NCI-H2171 (cell line): ENCODE measurements around the gene ERCC3.
A peak's percentile ranks its signal among the peaks of the same experiment; 100 is the strongest.
"Not testable (repeated sequence)": the region's sequence is repeated elsewhere in the genome, so short reads cannot be mapped to it uniquely, and the experiment has no call there.

Experiments
- DNase-seq: peaks from one replicate; lab custom pipeline; 2025; lab: John Stamatoyannopoulos, UW

The ERCC3 gene

DNA sequence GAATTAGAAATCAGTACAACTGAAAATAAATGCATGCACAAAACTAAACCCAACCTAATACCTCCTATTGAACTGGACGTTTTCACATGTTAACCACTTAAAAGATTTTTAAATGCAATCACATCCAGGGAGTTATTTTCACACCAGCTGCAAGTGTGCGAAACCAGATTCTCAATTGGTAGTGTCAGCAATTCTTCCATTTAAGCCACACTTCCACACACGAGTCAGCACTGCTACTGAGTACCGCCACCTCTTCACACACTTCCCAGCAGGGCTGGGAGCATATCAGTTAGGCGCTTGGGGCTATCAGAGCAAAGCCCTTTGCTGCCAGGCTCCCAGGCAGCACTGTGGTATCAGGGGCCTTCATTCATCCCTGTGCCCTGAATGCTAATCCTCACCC is 14.2 kb downstream of the ERCC3 start:
- no peak for DNase-seq

DNA sequence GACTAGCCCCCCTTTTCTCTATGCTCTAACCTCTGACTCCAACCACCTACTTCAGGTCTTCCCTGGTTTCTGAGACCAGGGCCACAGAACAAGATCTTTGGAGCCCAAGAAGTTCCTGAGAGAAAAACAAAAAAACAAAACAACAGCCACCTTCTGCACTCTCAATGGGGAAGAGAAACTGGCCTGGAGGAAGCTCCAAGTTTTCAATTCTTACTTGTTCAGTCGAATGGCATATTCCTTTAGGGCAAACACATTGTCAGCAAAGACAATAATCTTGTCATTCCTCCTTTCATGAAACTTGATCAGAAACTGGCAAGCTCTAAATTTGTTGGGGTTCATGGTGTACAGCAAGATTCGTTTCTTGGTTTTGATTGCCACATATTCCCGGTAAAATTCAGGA is 15.0 kb downstream of the ERCC3 start:
- no peak for DNase-seq

DNA sequence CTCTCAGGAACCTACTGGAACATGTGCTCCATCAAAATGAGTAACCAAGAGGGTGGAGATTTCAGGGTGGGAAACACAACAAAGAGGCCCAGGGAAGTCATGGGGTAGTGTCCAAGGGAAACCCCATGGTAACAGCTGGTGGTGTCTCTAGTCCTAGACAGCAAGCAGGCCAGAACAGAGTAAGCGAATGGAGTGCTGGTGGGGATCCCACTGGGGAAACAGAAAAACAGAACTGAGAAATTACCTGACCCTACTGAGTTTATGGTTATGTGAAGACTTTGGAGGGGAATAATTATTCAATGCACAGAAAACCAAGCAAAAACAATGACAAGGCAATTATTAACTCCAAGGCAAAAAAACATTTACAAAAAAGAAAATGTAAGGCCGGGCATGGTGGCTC is 16.9 kb downstream of the ERCC3 start:
- DNase-seq: no peak

DNA sequence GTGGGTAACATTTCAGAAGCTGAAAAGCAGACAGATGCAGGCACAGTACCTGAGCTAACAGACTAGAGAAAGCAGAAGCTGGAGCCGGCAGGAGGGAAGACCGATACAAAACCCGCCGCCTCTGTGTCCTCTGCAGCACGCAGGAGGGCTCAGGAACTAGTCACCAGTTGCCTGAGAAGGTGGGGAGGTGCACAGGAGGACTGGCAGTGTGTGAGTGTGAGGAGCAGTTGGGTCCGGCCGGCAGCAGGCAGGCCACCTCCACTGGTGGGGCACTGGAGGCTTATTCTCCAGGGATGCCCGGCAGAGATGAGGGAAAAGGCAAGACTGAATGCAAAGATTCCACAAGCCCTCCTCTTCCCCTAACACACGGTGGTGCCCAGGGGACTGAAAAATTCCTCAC is 18.2 kb downstream of the ERCC3 start:
- DNase-seq: no peak

DNA sequence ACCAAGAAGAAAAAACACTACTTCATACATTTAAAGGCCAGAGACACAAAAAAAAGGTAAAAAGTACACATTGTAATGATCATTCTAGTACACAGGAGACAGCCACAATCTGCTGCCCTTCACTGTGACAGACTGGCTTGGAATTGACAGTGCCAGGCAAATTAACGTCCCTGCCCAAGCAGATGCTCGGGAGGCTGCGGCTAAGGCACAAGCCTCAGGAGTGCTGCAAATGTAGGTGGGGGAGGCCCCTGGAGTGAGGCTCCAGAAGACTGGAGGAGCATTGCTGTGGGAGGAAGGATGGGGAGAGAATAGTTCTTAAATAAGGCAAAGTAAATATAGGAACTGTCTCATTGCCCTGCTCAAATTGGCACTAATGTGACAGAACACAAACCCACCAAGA is 18.6 kb downstream of the ERCC3 start:
- no peak for DNase-seq

DNA sequence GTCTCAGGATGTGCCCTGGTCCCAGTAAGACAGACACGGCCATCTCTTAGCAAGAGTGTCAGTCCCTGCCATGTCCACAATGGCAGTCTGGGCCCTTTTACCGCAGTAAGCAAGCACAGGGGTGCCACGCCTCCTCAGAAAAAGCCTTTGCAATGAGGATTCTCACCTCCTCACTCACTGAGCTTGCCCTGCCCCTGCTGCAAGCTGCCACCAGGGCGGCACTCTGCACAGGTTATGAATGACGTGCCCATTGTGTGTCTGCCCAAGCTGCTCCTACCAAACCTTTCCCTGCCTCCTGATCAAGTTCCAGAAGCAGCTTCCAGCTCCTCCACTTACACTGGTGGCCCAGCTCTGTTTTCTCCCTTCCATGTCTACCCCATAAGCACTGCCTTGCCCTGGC is 23.3 kb downstream of the ERCC3 start:
- DNase-seq: no peak

DNA sequence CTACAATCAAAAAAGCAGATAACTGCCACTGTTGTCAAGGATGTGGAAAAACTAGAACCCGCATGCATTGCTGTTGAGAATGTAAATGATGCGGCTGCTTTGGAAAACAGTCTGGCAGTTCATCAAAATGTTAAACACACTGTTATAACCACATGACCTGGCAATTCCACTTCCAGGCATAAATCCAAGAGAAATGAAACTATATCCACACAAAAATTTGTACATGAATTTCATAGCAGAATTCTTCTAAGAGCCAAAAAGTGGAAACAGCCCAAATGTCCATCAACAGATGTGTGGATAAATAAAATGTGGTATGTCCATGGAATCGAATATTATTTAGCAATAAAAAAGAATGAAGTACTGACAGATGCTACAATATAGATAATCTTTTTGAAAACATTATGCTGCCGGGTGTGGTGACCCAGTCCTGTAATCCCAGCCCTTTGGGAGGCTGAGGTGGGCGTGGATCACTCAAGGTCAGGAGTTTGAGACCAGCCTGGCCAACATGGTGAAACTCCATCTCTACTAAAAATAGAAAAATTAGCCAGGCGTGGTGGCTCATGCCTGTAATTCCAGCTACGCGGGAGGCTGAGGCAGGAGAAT is 32.0 kb downstream of the ERCC3 start:
- no peak for DNase-seq

DNA sequence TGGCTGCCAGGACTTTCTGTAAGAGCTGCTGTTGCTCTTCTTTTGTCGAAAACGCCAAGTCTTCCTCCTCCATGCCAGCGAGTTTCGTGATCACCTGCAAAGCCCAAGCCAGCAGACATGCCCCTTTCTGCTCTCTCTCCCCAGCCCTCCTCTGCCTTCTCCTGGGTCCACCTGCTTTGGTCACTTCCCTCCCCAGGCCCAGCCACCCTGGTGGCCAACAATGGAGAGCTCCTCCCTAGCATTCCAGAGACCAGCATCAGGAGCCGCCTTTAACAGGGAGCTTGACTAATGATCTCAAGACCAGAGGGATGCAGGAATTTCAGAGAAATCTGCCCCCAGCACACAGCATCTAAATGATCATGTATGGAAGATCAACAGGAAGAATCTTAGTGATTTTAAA is 34.6 kb downstream of the ERCC3 start:
- DNase-seq: no peak

DNA sequence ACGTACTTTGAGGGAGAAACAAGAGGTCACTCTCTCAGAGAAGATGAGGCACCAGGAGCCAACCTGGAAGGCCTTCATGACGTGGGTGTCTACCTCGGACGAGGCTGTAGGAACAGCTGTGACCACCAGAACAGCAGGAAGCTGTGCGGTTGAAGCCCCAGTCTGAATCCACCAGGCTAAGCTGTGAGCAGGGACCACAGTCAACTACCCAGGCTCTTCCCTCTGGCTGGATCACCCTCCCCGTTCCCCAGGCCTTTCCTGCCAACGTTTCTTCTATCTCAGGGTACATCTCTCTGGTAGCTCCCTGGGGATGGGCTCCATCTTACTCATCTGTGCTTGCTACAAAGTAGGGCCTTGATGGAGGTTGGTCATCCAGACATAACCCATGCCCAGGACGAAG is 37.1 kb downstream of the ERCC3 start:
- no peak for DNase-seq

DNA sequence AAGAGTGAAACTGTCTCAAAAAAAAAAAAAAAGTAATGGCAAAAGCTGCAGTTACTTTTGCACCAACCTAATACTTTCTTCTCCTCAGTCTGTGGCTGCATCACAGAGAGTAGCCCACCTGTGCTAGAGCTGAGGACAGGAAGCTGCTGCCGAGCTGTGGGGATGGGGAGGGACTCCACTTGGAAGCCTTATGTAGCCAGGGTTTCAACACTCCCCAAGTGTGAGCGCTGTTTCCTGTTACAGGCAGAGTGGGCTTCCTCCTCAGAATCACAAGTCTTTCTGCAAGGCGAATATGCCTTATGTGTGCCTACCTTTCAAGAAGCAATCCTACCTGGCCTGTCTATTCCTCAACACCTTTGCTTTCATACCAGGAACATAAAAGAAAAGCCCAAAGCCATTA is 37.6 kb downstream of the ERCC3 start:
- no peak for DNase-seq

DNA sequence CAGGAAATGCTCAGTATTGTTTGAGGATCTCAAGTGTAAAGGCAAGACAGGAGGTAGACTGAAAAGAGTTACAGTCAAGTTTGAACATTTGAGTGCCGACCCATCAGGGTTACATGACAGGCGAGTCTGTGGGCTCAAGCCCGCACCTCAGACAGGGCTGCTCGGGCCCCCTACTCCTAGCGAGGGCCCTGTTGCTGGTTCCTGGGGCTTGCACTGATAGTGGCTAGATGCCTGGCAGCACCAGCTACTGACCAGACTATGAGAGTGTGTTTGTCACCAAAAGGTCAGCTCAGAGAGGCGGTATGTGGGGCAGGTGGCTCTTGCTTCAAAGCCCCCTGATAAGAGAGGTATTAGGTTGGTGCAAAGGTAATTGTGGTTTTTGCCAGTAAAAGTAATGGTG is 38.2 kb downstream of the ERCC3 start:
- DNase-seq: no peak

DNA sequence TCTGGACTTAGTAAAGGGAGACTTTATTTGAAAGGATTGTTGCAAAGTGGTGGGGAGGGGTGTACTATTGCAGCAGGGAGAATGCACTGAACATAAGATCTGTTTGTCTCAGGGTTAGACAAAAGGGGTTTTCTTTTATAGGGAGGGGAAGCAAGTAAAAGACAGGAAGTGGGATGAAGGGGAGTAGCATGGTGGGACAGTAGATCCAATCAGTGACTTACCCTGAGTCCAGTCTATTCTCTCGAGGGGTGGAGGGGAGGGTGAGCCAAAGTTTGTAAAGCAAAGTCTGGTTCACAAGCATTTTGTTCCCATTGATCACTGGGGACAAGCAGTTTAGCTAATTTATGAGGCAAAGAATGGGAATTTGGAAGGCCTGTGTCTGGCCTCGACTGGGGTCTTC is 38.8 kb downstream of the ERCC3 start:
- no peak for DNase-seq

DNA sequence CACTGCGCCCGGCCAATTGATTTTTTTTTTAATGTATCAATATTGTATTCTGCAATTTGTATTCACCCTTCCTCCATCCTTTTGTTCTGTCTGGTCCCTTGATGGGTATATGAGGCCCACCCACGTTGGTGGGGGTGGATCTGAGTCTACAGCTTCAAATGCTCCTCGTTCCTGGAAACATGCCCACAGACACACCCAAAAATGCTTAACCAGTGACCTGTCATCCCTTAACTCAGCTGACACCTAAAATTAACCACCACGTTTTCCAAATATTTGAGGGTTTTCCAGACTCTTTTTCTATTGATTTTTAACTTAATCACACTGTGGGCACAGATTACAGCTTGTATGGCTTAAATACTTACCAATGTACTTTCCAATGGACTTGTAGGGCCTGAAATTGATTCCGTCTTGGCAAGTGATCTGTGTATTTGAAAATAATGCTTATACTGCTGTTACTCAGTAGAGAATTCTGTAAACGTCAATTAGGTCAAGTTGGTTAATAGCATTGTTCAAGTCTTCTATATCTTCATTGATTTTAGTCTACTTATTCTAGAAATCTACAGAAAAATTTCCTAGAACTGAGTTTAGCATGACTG is 39.5 kb downstream of the ERCC3 start:
- no peak for DNase-seq

DNA sequence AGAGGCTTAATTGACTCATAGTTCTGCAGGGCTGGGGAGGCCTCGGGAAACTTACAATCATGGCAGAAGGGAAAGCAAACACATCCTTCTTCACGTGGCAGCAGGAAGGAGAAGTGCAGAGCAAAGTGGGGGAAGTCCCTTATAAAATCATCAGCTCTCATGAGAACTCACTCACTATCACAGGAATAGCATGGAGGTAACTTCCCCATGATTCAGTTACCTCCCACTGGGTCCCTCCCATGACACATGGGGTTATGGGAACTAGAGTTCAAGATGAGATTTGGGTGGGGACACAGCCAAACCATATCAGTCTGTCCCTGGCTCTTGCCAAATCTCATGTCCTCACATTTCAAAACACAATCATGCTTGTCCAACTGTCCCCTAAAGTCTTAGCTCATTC is 52.8 kb downstream of the ERCC3 start:
- not testable (repeated sequence) for DNase-seq

DNA sequence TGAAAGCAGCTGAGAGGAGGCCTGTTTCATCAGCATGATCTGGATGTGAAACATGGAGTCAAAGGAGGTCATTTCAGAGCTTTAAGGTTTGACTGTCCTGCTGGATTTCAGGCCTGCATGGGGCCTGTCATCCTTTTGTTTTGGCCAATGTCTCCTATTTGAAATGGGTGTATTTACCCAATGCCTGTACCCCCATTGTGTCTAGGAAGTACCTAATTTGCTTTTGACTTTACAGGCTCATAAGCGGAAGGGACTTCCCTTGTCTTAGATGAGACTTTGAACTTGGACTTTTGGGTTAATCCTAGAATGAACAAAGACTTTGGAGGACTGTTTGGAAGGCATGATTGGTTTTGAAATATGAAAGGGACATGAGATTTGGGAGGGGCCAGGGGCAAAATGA is 54.5 kb downstream of the ERCC3 start:
- DNase-seq: no peak

DNA sequence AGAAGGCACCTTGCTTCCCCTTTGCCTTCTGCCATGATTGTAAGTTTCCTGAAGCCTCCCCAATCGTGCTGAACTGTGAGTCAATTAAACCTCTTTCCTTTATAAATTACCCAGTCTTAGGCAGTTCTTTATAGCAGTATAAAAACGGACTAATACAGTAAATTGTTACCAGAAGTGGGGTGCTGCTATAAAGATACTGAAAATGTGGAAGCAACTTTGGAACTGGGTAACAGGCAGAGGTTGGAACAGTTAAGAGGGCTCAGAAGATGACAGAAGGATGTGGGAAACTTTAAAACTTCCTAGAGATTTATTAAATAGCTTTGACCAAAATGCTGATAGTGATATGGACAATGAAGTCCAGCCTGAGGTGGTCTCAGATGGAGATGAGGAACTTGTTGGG is 56.2 kb downstream of the ERCC3 start:
- DNase-seq: not testable (repeated sequence)

DNA sequence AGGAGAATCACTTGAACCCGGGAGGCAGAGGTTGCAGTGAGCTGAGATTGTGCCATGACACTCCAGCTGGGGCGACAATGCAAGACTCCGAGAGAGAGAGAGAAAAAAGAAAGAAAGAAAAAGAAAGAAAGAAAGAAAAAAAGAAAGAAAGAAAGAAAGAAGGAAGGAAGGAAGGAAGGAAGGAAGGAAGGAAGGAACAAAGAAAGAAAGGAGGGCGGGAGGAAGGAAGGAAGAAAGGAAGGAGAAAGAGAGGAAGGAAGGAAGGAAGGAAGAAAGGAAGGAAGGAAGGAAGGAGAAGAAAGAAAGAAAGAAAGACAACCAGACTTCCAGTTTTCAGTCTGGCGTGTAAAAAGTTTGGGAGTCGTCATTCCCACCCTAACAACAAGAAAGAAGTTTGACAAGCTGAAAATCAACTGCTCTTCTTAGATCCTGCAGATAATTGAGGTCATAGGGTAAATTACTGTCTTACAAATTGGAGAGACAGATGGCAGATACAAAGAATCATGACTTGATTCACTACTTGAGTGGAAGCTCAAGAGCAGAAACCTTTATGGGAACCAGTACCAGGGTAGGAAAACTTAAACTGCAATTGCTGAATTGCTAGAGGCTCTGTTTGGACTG is 58.8 kb downstream of the ERCC3 start:
- DNase-seq: no peak

DNA sequence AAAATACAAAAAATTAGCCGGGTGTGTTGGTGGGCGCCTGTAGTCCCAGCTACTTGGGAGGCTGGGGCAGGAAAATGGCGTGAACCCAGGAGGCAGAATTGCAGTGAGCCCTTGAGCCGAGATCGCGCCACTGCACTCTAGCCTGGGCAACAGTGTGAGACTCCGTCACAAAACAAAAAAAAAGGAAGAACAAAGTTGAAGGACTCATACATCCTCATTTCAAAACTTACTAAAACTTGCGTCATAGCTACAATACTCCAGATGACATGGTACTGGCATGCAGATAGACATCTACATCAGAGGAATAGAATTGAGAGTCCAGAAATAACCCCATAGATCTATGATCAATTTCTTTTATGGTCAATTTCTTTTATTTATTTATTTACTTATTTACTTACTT is 60.2 kb downstream of the ERCC3 start:
- no peak for DNase-seq

DNA sequence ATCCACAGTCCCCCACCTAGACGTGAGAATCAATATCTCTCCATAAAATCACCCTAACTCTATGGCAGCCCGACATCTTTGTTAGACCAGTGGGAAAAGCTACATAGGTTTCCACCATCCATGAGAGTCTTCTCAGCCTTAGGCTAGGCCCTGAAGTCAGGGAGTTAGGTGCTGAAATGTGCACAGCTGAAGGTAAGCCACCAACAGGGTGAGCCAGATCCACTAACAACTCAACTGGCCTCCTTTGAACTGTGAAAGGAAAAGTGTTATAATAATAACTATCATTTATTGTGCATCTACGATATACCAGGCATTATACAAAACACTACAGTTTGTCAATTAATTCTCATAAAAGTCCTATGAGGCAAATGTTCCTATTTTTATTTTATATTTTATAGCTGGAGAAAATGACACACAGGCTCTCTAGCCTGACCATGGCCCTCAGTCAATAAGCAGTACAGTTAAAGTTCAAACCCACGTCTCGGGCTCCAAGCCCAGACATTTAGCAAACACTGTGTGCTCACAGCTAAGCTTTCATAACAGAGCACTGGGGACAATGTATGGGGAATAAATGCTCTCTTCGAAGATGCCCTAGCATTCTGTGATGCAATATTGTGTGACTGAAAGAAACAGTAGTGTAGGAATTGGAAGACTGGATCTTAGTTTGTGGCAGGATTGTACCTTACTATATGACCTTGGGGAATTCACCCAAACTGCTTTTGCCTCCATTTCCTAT is 62.6 kb downstream of the ERCC3 start:
- DNase-seq: no peak

DNA sequence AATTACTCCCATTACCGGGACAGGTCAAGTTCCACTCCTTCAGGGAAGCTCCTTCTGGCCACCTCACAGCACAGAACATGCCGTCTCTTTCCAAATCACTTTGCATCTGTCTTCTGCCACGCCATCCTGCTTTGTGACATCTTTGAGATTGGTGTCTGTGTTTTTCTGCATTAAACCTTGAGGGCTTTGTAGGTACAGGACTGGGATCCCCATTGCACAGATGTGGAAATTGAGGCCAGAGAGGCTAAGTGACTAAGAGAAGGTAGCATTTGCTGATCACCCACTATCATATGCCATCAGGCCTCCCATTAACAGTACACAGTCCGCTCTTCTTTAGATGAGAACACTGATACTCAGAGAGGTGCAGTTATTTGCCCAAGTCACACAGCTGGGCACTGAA is 64.4 kb downstream of the ERCC3 start:
- DNase-seq: no peak

DNA sequence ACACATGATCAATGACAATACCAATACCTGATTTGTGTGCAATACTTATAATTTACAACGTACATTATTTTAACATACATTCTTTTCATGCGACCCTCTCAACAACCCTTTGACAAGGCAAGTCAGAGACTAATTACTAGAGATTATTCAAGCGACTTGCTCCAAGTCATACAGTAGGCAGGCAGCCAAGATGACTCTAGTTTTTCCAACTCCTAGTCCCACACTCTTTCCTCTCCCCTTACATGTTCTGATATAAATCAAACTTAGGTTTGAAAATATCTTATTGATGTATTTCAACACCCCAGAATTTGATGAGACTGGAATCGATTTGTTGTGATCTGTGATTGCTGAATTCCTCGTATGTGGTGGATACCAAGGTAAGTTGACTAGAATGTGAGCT is 65.8 kb downstream of the ERCC3 start:
- DNase-seq: no peak

DNA sequence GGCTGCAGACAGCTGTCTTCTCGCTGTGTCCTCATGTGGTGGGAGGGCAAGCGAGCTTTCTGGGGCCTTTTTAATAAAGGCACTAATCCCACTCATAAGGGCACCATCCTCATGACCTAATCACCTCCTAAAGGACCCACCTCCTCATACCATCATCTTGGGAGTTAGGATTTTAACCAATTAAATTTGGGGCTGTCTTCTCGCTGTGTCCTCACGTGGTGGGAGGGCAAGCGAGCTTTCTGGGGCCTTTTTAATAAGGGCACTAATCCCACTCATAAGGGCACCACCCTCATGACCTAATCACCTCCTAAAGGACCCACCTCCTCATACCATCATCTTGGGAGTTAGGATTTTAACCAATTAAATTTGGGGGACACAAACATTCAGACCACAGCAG is 66.7 kb downstream of the ERCC3 start:
- not testable (repeated sequence) for DNase-seq

DNA sequence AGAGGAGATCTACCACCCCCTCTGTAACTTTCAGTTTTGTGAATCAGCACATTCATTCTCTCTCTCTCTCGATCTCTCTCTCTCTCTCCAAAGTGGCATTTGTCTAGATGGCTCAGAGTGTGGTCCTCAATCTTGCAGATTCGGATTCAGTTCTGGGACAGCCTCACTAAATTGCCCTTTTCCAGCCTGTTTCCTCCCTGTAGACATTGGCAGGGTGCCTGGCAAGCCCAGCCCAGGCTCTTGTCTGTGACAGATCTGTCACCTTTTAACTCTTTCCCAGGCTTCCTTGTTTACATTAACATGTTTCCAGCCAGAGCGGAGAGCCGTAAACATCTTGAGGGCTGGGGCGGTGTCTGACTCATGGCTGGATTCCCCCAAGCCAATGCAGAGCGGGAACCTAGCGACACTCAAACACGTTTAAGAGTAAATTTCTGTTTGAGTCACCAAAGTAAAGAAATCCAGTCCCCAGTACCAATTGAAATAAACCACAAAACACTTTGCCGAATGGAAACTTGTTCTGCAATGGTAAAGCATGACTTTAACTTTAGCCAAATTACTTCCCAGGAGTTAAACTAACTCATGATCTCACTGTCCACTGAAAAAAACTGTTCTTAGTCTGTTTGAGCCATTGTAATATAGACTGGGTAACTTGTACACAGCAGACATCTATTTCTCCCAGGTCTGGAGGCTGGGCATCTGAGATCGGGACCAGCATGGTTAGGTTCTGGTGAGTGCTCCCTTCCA is 67.3 kb downstream of the ERCC3 start:
- DNase-seq: peak; percentile 20
